Activated naive CD4-positive, alpha-beta T cell treated with anti-CD3 and anti-CD28 coated beads, Interleukin-2, amount 50 U/mL, for 72 hours (primary cell): ENCODE measurements around the gene NPAS3. TPM values are rescaled to one million over a fixed set of nuclear protein-coding genes. Genes with fewer than 3 reads are reported as not detected.
"Not testable (repeated sequence)": the region's sequence is repeated elsewhere in the genome, so short reads cannot be mapped to it uniquely, and the experiment has no call there.

Experiments used
- ATAC-seq, 2 donors: fragments of 150-1000 bp; cut with Tn5 transposase; 2 replicates each; pipeline ENCODE4 v1.10.0; 2021; ENCODE audit warnings: mild to moderate bottlenecking in 2 of 2, moderate library complexity in 2 of 2
- DNase-seq, 2 donors: peaks; one replicate each; pipeline ENCODE4 v3.0.0; 2021 to 2022; ENCODE audit warnings: low spot score in 2 of 2
- H3K27ac Mint-ChIP-seq, 2 donors: one replicate each; pipeline ENCODE4 v1.8.0; 2022; ENCODE audit warnings: mild to moderate bottlenecking in 2 of 2, mixed read lengths in 2 of 2
- H3K36me3 Mint-ChIP-seq, 2 donors: one replicate each; pipeline ENCODE4 v1.8.0; 2022; ENCODE audit warnings: mixed read lengths in 2 of 2
- H3K9me3 Mint-ChIP-seq, 2 donors: one replicate each; pipeline ENCODE4 v1.8.0; 2022; ENCODE audit warnings: mixed read lengths in 2 of 2
- total RNA-seq, 2 donors: library from RNA; stranded (reverse); gene quantifications; one replicate each; pipeline ENCODE4 v1.2.3, GENCODE V29; 2022

Gene NPAS3
- total RNA-seq, 2 donors from 2014 or later, result not detected

- Mint-ChIP-seq H3K9me3 (peaks cover 4% of the 10 kb centered on the region in 2 donors), H3K36me3 (no peaks in the 10 kb centered on the region), H3K27ac (no peak overlapping the region)
- ATAC-seq (no peak), DNase-seq (no peak)
These were observed 142.6 kb downstream of the NPAS3 start for GRCh38 chr14:33081259-33081658.

GRCh38 chr14:33085799-33086198, 147.1 kb downstream of the NPAS3 start:
- DNase-seq (no peak), ATAC-seq (no peak)
- H3K9me3 Mint-ChIP-seq, result peaks cover 14 to 19% of the 10 kb centered on the region in 2 donors
- H3K27ac Mint-ChIP-seq, result no peak overlapping the region
- H3K36me3 Mint-ChIP-seq, result peaks cover 0 to 8% of the 10 kb centered on the region in 2 donors

- not testable (repeated sequence) for DNase-seq, H3K27ac Mint-ChIP-seq, H3K36me3 Mint-ChIP-seq, ATAC-seq
- peaks cover 16 to 26% of the 10 kb centered on the region in 2 donors for H3K9me3 Mint-ChIP-seq
These were observed 149.6 kb downstream of the NPAS3 start for GRCh38 chr14:33088274-33088673.

- Mint-ChIP-seq H3K9me3 (peaks cover 0 to 11% of the 10 kb centered on the region in 2 donors), H3K27ac (no peak overlapping the region), H3K36me3 (no peaks in the 10 kb centered on the region)
- no peak for ATAC-seq
- no peak for DNase-seq
These were observed 159.3 kb downstream of the NPAS3 start for GRCh38 chr14:33098016-33098415.

- DNase-seq (no peak), ATAC-seq (no peak)
- H3K9me3 Mint-ChIP-seq, result peaks cover 0 to 11% of the 10 kb centered on the region in 2 donors
- H3K27ac Mint-ChIP-seq, result no peak overlapping the region
- H3K36me3 Mint-ChIP-seq, result no peaks in the 10 kb centered on the region
These were observed 164.8 kb downstream of the NPAS3 start for GRCh38 chr14:33103489-33103888.

GRCh38 chr14:33103966-33104365, 165.3 kb downstream of the NPAS3 start:
- DNase-seq, result no peak
- no peak overlapping the region for H3K27ac Mint-ChIP-seq
- H3K9me3 Mint-ChIP-seq, result peaks cover 0 to 11% of the 10 kb centered on the region in 2 donors
- no peak for ATAC-seq
- H3K36me3 Mint-ChIP-seq, result no peaks in the 10 kb centered on the region

GRCh38 chr14:33110737-33111443, 172.2 kb downstream of the NPAS3 start:
- Mint-ChIP-seq H3K9me3 (peaks cover 3 to 10% of the 10 kb centered on the region in 2 donors), H3K36me3 (peaks cover 0 to 6% of the 10 kb centered on the region in 2 donors), H3K27ac (no peak overlapping the region)
- ATAC-seq, result no peak
- DNase-seq, result no peak

GRCh38 chr14:33114331-33114730, 175.7 kb downstream of the NPAS3 start:
- DNase-seq, result no peak
- H3K9me3 Mint-ChIP-seq, result peaks cover 3 to 10% of the 10 kb centered on the region in 2 donors
- no peak overlapping the region for H3K27ac Mint-ChIP-seq
- H3K36me3 Mint-ChIP-seq, result peaks cover 0 to 6% of the 10 kb centered on the region in 2 donors
- no peak for ATAC-seq

- no peak for ATAC-seq
- no peak for DNase-seq
- Mint-ChIP-seq H3K27ac (no peak overlapping the region), H3K9me3 (peaks cover 8 to 16% of the 10 kb centered on the region in 2 donors), H3K36me3 (peaks cover 0 to 6% of the 10 kb centered on the region in 2 donors)
These were observed 180.0 kb downstream of the NPAS3 start for GRCh38 chr14:33118668-33119067.

GRCh38 chr14:33120341-33120740, 181.7 kb downstream of the NPAS3 start:
- peaks cover 6 to 9% of the 10 kb centered on the region in 2 donors for H3K9me3 Mint-ChIP-seq
- ATAC-seq (no peak), DNase-seq (no peak)
- H3K27ac Mint-ChIP-seq, result no peak overlapping the region
- H3K36me3 Mint-ChIP-seq, result no peaks in the 10 kb centered on the region

GRCh38 chr14:33120966-33121365, 182.3 kb downstream of the NPAS3 start:
- no peak for DNase-seq
- H3K27ac Mint-ChIP-seq, result no peak overlapping the region
- H3K9me3 Mint-ChIP-seq, result peaks cover 6 to 9% of the 10 kb centered on the region in 2 donors
- ATAC-seq, result no peak
- no peaks in the 10 kb centered on the region for H3K36me3 Mint-ChIP-seq

GRCh38 chr14:33123281-33123680, 184.6 kb downstream of the NPAS3 start:
- no peak overlapping the region for H3K27ac Mint-ChIP-seq
- ATAC-seq (no peak), DNase-seq (no peak)

GRCh38 chr14:33126433-33126832, 187.8 kb downstream of the NPAS3 start:
- Mint-ChIP-seq H3K9me3 (peaks cover 0 to 4% of the 10 kb centered on the region in 2 donors), H3K27ac (no peak overlapping the region), H3K36me3 (no peaks in the 10 kb centered on the region)
- DNase-seq (no peak), ATAC-seq (no peak)

More at GRCh38 chr14:33123281-33123680, 184.6 kb downstream of the NPAS3 start:
- Mint-ChIP-seq H3K9me3 (peaks cover 6 to 9% of the 10 kb centered on the region in 2 donors), H3K36me3 (no peaks in the 10 kb centered on the region)

GRCh38 chr14:33127531-33127930, 188.9 kb downstream of the NPAS3 start:
- H3K27ac Mint-ChIP-seq, result no peak overlapping the region
- ATAC-seq (no peak), DNase-seq (no peak)
- H3K36me3 Mint-ChIP-seq, result no peaks in the 10 kb centered on the region
- peaks cover 9 to 14% of the 10 kb centered on the region in 2 donors for H3K9me3 Mint-ChIP-seq

- Mint-ChIP-seq H3K36me3 (no peaks in the 10 kb centered on the region), H3K9me3 (peaks cover 9 to 10% of the 10 kb centered on the region in 2 donors), H3K27ac (no peak overlapping the region)
- ATAC-seq (no peak), DNase-seq (no peak)
These were observed 193.1 kb downstream of the NPAS3 start for GRCh38 chr14:33131801-33132200.

- DNase-seq, result no peak
- Mint-ChIP-seq H3K9me3 (peaks cover 9 to 10% of the 10 kb centered on the region in 2 donors), H3K27ac (no peak overlapping the region), H3K36me3 (no peaks in the 10 kb centered on the region)
- no peak for ATAC-seq
These were observed 195.5 kb downstream of the NPAS3 start for GRCh38 chr14:33134162-33134561.

GRCh38 chr14:33134975-33135374, 196.3 kb downstream of the NPAS3 start:
- ATAC-seq (no peak), DNase-seq (no peak)
- Mint-ChIP-seq H3K9me3 (peaks cover 9 to 10% of the 10 kb centered on the region in 2 donors), H3K27ac (no peak overlapping the region), H3K36me3 (no peaks in the 10 kb centered on the region)
